DMS79 (cell line): ENCODE measurements around the gene SAPCD2.

Source experiments
- DNase-seq: peaks from one replicate; lab custom pipeline; 2025; lab: John Stamatoyannopoulos, UW

SAPCD2 gene

GRCh38 chr9:137017791-137018497 lies 52.4 kb downstream of the SAPCD2 start:
- DNase-seq, result no peak

DNA sequence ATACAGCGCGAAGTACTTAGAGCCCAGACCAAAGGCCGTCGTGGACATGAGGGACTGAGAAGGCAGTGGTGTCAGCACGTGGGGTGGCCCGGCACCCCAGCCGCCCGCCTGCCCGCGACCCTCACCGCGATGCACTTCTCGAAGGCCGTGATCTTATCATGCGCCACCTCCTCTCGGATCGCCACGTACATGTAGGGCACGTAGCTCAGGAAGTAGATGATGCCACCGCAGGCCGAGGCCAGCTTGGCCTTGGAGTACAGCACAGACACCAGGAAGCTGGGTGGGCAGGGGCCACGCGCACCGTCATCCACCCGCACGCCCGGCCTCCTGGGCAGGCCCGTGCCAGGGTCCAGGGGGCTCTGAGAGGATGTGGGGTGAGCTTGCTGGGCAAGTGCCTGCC lies 53.3 kb downstream of the SAPCD2 start:
- no peak for DNase-seq

DNA sequence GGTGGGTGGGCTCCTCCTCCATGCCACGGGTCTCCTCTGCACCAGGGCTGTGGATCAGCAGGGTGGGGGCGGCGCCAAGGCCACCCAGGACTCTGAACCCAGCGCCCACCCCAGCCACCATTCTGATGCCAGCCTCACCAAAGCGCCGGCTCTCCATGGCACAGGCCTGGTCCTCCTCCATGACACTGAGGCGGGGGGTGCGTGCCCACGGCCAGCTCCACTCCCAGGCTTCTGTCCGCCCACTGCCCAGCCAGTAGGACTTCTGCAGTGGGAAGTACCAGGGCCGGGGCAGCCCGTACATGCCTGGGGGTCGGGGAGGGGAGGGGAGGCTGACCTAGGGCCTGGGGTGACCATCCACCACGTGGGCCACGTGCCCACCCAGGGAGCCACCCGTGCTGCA lies 53.9 kb downstream of the SAPCD2 start:
- no peak for DNase-seq

GRCh38 chr9:137015976-137016375 lies 54.4 kb downstream of the SAPCD2 start:
- no peak for DNase-seq

DNA sequence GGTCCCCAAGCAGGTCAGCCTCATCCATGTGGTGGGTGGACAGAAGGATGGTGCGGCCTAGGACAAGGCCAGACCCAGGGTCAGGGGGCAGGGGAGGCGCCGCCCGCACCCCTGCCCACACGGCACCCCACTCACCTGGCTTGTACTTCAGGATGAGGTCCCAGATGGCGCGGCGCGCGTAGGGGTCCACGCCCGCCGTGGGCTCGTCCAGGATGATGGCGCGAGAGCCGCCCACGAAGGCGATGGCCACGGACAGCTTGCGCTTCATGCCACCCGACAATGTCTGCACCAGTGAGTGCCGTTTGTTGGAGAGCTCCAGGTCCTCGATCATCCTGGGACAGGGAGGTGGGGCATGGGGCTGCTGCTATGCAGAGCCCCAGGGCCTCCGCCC lies 54.8 kb downstream of the SAPCD2 start:
- DNase-seq, result no peak

- no peak for DNase-seq
These were observed 55.4 kb downstream of the SAPCD2 start for GRCh38 chr9:137014776-137015539.

- no peak for DNase-seq
These were observed 56.2 kb downstream of the SAPCD2 start for GRCh38 chr9:137014166-137014565.

- DNase-seq, result no peak
These were observed 56.8 kb downstream of the SAPCD2 start for GRCh38 chr9:137013571-137013940.

- no peak for DNase-seq
These were observed 57.4 kb downstream of the SAPCD2 start for GRCh38 chr9:137012694-137013570.
